ENCODE data around the gene TGM6.

TGM6 gene

GRCh38 chr20:2336471-2336870 is 44.2 kb upstream of the TGM6 start:
- Histone ChIP-seq H3K4me2 (ENCODE audit: low read depth, low read length, poor library complexity, severe bottlenecking) (no peak overlapping the region), H3K4me1 (ENCODE audit: insufficient read depth, low read length, poor library complexity, severe bottlenecking) (no peaks in the 10 kb centered on the region), H3K27me3 (ENCODE audit: insufficient read depth, low read length, poor library complexity, severe bottlenecking) (no peaks in the 10 kb centered on the region), H3K9me3 (ENCODE audit: insufficient read depth, low read depth, low read length) (no peaks in the 10 kb centered on the region), H3K79me2 (ENCODE audit: insufficient read depth, low read length) (no peaks in the 10 kb centered on the region), H3K4me3 (ENCODE audit: low read length, poor library complexity, severe bottlenecking) (no peak overlapping the region), H4K20me1 (ENCODE audit: insufficient read depth, low read length, poor library complexity, severe bottlenecking) (no peaks in the 10 kb centered on the region), H2AFZ (ENCODE audit: low read length) (no peak overlapping the region), H3F3A (ENCODE audit: low read depth) (no peaks in the 10 kb centered on the region), H3K36me3 (ENCODE audit: insufficient read depth, low read length) (no peaks in the 10 kb centered on the region), H3K9me2 (replicated peaks; ENCODE audit: low read depth, low read length) (no peaks in the 10 kb centered on the region), H3K9ac (ENCODE audit: low read depth, low read length, poor library complexity, severe bottlenecking) (no peak overlapping the region)
- TF ChIP-seq CTCF (conservative IDR thresholded peaks at IDR 0.05; ENCODE audit: low read length) = no peak
- TF ChIP-seq EZH2phosphoT487 (IDR thresholded peaks at IDR 0.05; ENCODE audit: borderline replicate concordance) = no peak

- H2AFZ ChIP-seq (ENCODE audit: low read length) = no peak overlapping the region
- no peaks in the 10 kb centered on the region for H4K20me1 ChIP-seq (ENCODE audit: insufficient read depth, low read length, poor library complexity, severe bottlenecking)
- H3K9me2 ChIP-seq (replicated peaks; ENCODE audit: low read depth, low read length) = no peaks in the 10 kb centered on the region
- H3K9me3 ChIP-seq (ENCODE audit: insufficient read depth, low read depth, low read length) = no peaks in the 10 kb centered on the region
- H3F3A ChIP-seq (ENCODE audit: low read depth) = no peaks in the 10 kb centered on the region
- no peaks in the 10 kb centered on the region for H3K4me1 ChIP-seq (ENCODE audit: insufficient read depth, low read length, poor library complexity, severe bottlenecking)
- H3K79me2 ChIP-seq (ENCODE audit: insufficient read depth, low read length) = no peaks in the 10 kb centered on the region
- no peak overlapping the region for H3K9ac ChIP-seq (ENCODE audit: low read depth, low read length, poor library complexity, severe bottlenecking)
- H3K4me2 ChIP-seq (ENCODE audit: low read depth, low read length, poor library complexity, severe bottlenecking) = no peak overlapping the region
- H3K36me3 ChIP-seq (ENCODE audit: insufficient read depth, low read length) = no peaks in the 10 kb centered on the region
- no peak for TF ChIP-seq EZH2phosphoT487 (IDR thresholded peaks at IDR 0.05; ENCODE audit: borderline replicate concordance)
- H3K27me3 ChIP-seq (ENCODE audit: insufficient read depth, low read length, poor library complexity, severe bottlenecking) = no peaks in the 10 kb centered on the region
- H3K4me3 ChIP-seq (ENCODE audit: low read length, poor library complexity, severe bottlenecking) = no peak overlapping the region
Measured at GRCh38 chr20:2337142-2337541, 43.6 kb upstream of the TGM6 start.

- no peaks in the 10 kb centered on the region for H3K4me1 ChIP-seq (ENCODE audit: insufficient read depth, low read length, poor library complexity, severe bottlenecking)
- no peaks in the 10 kb centered on the region for H3K9me3 ChIP-seq (ENCODE audit: insufficient read depth, low read depth, low read length)
- H3K79me2 ChIP-seq (ENCODE audit: insufficient read depth, low read length) = no peaks in the 10 kb centered on the region
- H3K36me3 ChIP-seq (ENCODE audit: insufficient read depth, low read length) = no peaks in the 10 kb centered on the region
- no peak overlapping the region for H3K4me2 ChIP-seq (ENCODE audit: low read depth, low read length, poor library complexity, severe bottlenecking)
- H2AFZ ChIP-seq (ENCODE audit: low read length) = no peak overlapping the region
- no peaks in the 10 kb centered on the region for H3K27me3 ChIP-seq (ENCODE audit: insufficient read depth, low read length, poor library complexity, severe bottlenecking)
- H3K9me2 ChIP-seq (replicated peaks; ENCODE audit: low read depth, low read length) = no peaks in the 10 kb centered on the region
- no peak overlapping the region for H3K9ac ChIP-seq (ENCODE audit: low read depth, low read length, poor library complexity, severe bottlenecking)
- no peaks in the 10 kb centered on the region for H3F3A ChIP-seq (ENCODE audit: low read depth)
- H3K4me3 ChIP-seq (ENCODE audit: low read length, poor library complexity, severe bottlenecking) = no peak overlapping the region
- TF ChIP-seq EZH2phosphoT487 (IDR thresholded peaks at IDR 0.05; ENCODE audit: borderline replicate concordance) (no peak), CTCF (conservative IDR thresholded peaks at IDR 0.05; ENCODE audit: low read length) (no peak)
- H4K20me1 ChIP-seq (ENCODE audit: insufficient read depth, low read length, poor library complexity, severe bottlenecking) = no peaks in the 10 kb centered on the region
Measured at GRCh38 chr20:2338411-2339066, 42.2 kb upstream of the TGM6 start.

- no peak overlapping the region for H2AFZ ChIP-seq (ENCODE audit: low read length)
- TF ChIP-seq EZH2phosphoT487 (IDR thresholded peaks at IDR 0.05; ENCODE audit: borderline replicate concordance) = no peak
- TF ChIP-seq CTCF (conservative IDR thresholded peaks at IDR 0.05; ENCODE audit: low read length) = 0 out of 2 replicates have a peak, but pooled peaks have one; percentile 12
- H3K9me2 ChIP-seq (replicated peaks; ENCODE audit: low read depth, low read length) = no peaks in the 10 kb centered on the region
- no peak overlapping the region for H3K4me3 ChIP-seq (ENCODE audit: low read length, poor library complexity, severe bottlenecking)
- no peaks in the 10 kb centered on the region for H3K4me1 ChIP-seq (ENCODE audit: insufficient read depth, low read length, poor library complexity, severe bottlenecking)
- no peaks in the 10 kb centered on the region for H3K36me3 ChIP-seq (ENCODE audit: insufficient read depth, low read length)
- H3K9ac ChIP-seq (ENCODE audit: low read depth, low read length, poor library complexity, severe bottlenecking) = no peak overlapping the region
- no peaks in the 10 kb centered on the region for H3K27me3 ChIP-seq (ENCODE audit: insufficient read depth, low read length, poor library complexity, severe bottlenecking)
- no peaks in the 10 kb centered on the region for H3K79me2 ChIP-seq (ENCODE audit: insufficient read depth, low read length)
- no peaks in the 10 kb centered on the region for H3K9me3 ChIP-seq (ENCODE audit: insufficient read depth, low read depth, low read length)
- no peaks in the 10 kb centered on the region for H4K20me1 ChIP-seq (ENCODE audit: insufficient read depth, low read length, poor library complexity, severe bottlenecking)
- H3F3A ChIP-seq (ENCODE audit: low read depth) = no peaks in the 10 kb centered on the region
- H3K4me2 ChIP-seq (ENCODE audit: low read depth, low read length, poor library complexity, severe bottlenecking) = no peak overlapping the region
Measured at GRCh38 chr20:2340136-2340535, 40.6 kb upstream of the TGM6 start.

All from Loucy (cell line).